ENCODE measurements around the gene WNT9A. TPM values are rescaled to one million over a fixed set of nuclear protein-coding genes. Genes with fewer than 3 reads are reported as not detected.

The WNT9A gene
- total RNA-seq, 2 donors from 2014 or later: 2.2 to 2.6 TPM

GRCh38 chr1:227959325-227959860 lies 11.7 kb upstream of the WNT9A start:
- DNase-seq (no peak), ATAC-seq (no peak)

GRCh38 chr1:227958617-227959324 lies 11.0 kb upstream of the WNT9A start:
- DNase-seq (no peak), ATAC-seq (no peak)
- intact Hi-C loops (cut with DNase I, micrococcal nuclease): loop anchor here in 1 of 2 donors (10.0 kb wide), 1 partner anchor 224 kb away; the partner anchor contains the start of genes JMJD4 and SNAP47

More at GRCh38 chr1:227959325-227959860, 11.7 kb upstream of the WNT9A start:
- intact Hi-C loops (cut with DNase I, micrococcal nuclease): loop anchor here in 1 of 2 donors (10.0 kb wide), 1 partner anchor 225 kb away; the partner anchor contains the start of genes JMJD4 and SNAP47

- ATAC-seq: no peak
These were observed 8.1 kb upstream of the WNT9A start for GRCh38 chr1:227955808-227956207.

GRCh38 chr1:227954163-227954850 lies 6.6 kb upstream of the WNT9A start:
- intact Hi-C loops (cut with DNase I, micrococcal nuclease): loop anchor here (5.0 to 10.0 kb wide), 2 partner anchors 220 to 472 kb away; partner anchors contain the start of genes JMJD4 (in 1 of the 2) and SNAP47 (in 1 of the 2)
- DNase-seq: no peak

More at GRCh38 chr1:227955808-227956207, 8.1 kb upstream of the WNT9A start:
- intact Hi-C loops (cut with DNase I, micrococcal nuclease): loop anchor here in 1 of 2 donors (10.0 kb wide), 1 partner anchor 221 kb away; the partner anchor contains the start of genes JMJD4 and SNAP47
- DNase-seq: no peak

GRCh38 chr1:227953022-227953412 lies 5.3 kb upstream of the WNT9A start:
- intact Hi-C loops (cut with DNase I, micrococcal nuclease): loop anchor here (5.0 to 10.0 kb wide), 2 partner anchors 218 to 471 kb away; partner anchors contain the start of genes JMJD4 (in 1 of the 2) and SNAP47 (in 1 of the 2)
- DNase-seq (no peak), ATAC-seq (no peak)

More at GRCh38 chr1:227954163-227954850, 6.6 kb upstream of the WNT9A start:
- ATAC-seq: no peak

GRCh38 chr1:227952374-227953021 lies 4.8 kb upstream of the WNT9A start:
- DNase-seq (no peak), ATAC-seq (no peak)
- intact Hi-C loops (cut with DNase I, micrococcal nuclease): loop anchor here (5.0 to 10.0 kb wide), 2 partner anchors 218 to 470 kb away; partner anchors contain the start of genes JMJD4 (in 1 of the 2) and SNAP47 (in 1 of the 2)

- no peak for DNase-seq
- intact Hi-C loops (cut with DNase I, micrococcal nuclease): loop anchor here (5.0 to 10.0 kb wide), 2 partner anchors 217 to 469 kb away; partner anchors contain the start of genes JMJD4 (in 1 of the 2) and SNAP47 (in 1 of the 2)
These were observed 4.1 kb upstream of the WNT9A start for GRCh38 chr1:227951624-227952373.

GRCh38 chr1:227950735-227951346 lies 3.1 kb upstream of the WNT9A start:
- intact Hi-C loops (cut with DNase I, micrococcal nuclease): loop anchor here (5.0 to 10.0 kb wide), 2 partner anchors 216 to 469 kb away; partner anchors contain the start of genes JMJD4 (in 1 of the 2) and SNAP47 (in 1 of the 2)
- ATAC-seq (no peak), DNase-seq (no peak)

More at GRCh38 chr1:227951624-227952373, 4.1 kb upstream of the WNT9A start:
- no peak for ATAC-seq

- intact Hi-C loops (cut with DNase I, micrococcal nuclease): loop anchor here (5.0 to 10.0 kb wide), 4 partner anchors 188 to 468 kb away; partner anchors contain the start of genes JMJD4 (in 1 of the 2) and SNAP47 (in 1 of the 2)
- DNase-seq: no peak
- ATAC-seq: no peak
These were observed 2.4 kb upstream of the WNT9A start for GRCh38 chr1:227949954-227950734.

- intact Hi-C loops (cut with DNase I, micrococcal nuclease): loop anchor here (5.0 to 10.0 kb wide), 2 partner anchors 187 to 195 kb away; no protein-coding TSS in a partner anchor
- DNase-seq: no peak
- ATAC-seq: no peak
These were observed 1.7 kb upstream of the WNT9A start for GRCh38 chr1:227949341-227949921.

GRCh38 chr1:227948493-227949260 lies 945 bp upstream of the WNT9A start:
- intact Hi-C loops (cut with DNase I, micrococcal nuclease): loop anchor here (5.0 to 10.0 kb wide), 2 partner anchors 186 to 194 kb away; no protein-coding TSS in a partner anchor
- ATAC-seq: no peak
- DNase-seq: no peak

GRCh38 chr1:227947386-227947675 lies 401 bp downstream of the WNT9A start:
- intact Hi-C loops (cut with DNase I, micrococcal nuclease): loop anchor here (5.0 to 10.0 kb wide), 2 partner anchors 185 to 193 kb away; no protein-coding TSS in a partner anchor
- DNase-seq: no peak
- no peak for ATAC-seq

GRCh38 chr1:227946624-227947385 lies 927 bp downstream of the WNT9A start:
- DNase-seq: peak; percentile 72 to 86
- intact Hi-C loops (cut with DNase I, micrococcal nuclease): loop anchor here (5.0 to 10.0 kb wide), 2 partner anchors 185 to 192 kb away; no protein-coding TSS in a partner anchor
- peak; percentile 89 for ATAC-seq

GRCh38 chr1:227945891-227946623 lies 1.7 kb downstream of the WNT9A start:
- intact Hi-C loops (cut with DNase I, micrococcal nuclease): loop anchor here (5.0 to 10.0 kb wide), 2 partner anchors 184 to 191 kb away; no protein-coding TSS in a partner anchor
- peak; percentile 79 to 88 for DNase-seq
- peak; percentile 84 for ATAC-seq
